Germinal center (tissue), 1 donor: Measurements from ENCODE around the gene ZP3.
"Not testable (repeated sequence)": the region's sequence is repeated elsewhere in the genome, so short reads cannot be mapped to it uniquely, and the experiment has no call there.

Experiments used
- DNase-seq: peaks from one replicate; pipeline ENCODE4 v3.0.0; 2012; ENCODE audit warnings: mixed read lengths, low spot score

ZP3 gene

DNA sequence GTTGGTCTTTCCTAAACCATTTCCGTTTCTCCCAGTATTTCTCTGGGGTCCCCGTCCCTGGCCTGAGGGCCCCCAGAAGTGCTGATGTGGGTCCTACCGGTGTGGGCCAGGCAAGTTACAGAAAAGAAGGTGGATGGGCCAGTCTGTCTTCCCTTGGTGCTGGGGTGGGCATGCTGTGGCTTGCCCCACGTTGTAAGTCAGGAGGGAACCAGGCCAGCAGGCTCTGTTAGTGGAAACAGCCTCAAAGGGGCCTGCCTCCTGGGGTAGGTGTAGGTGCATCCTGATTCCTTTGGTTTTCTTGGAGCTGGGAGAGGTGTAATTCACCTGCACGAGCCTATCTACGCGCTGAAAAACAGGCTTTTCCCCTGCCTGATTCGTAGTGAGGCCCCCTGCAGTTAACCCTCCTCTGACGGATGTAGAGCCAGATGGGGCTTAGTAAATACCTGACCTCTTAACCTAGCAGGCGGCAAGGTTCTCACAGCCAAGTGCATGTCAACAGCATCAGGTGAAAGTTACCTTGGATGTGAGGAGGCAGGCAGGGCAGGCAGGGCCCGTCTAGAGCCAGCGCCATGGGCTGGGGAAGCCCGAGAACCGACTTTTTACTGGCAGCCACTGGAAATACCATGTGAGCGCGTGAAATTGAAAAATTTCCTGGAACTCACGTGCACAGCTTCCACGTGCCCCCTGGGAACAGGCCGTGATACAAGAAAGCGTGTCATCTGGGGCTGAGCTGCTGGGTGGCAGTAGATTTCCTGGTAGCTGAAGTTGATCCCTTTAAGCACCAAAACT is 61.3 kb downstream of the ZP3 start:
- DNase-seq, result not testable (repeated sequence)

DNA sequence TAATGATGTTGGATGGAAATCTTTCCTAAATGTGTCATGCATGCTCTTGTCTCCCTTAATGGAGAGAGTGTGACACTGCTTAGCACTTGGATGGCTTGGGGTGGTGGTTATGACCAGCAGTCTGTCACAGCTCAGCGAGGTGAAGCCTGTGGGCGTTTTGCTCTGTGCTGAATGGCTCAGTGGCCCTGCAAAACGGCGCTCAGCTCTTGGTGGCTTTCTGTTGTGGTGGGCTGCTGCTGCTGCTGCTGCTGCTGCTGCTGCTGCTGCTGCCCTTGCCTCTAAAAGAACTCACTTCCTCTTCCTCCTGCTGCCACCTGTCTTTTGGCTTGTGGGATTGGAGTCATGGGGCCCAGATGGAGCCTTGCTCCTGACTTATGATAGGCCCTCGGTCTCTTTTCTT is 61.9 kb downstream of the ZP3 start:
- DNase-seq, result not testable (repeated sequence)

DNA sequence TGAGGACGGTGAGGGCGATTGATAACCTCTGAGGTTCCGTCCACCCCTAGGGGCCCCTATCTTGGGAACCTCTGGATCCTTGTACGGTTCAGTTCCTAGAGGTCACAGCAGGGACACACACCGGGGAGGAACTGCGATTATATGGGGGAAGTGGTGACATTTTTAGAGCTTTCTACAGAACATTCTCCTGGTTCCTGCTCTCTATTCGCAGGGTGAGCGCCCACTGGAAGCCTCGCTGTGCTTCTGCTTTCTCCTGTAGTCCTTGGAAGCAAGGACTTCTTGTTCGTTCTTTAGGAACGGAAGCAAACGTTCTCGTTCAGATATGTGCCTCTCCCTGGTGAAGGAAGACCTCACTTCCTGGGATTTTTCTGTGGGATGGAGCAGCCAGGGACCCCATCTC is 63.2 kb downstream of the ZP3 start:
- not testable (repeated sequence) for DNase-seq
